Suppressor macrophage treated with lipopolysaccharide for 1 hour (primary cell): Measurements from ENCODE around the gene LIFR.
A peak's percentile ranks its signal among the peaks of the same experiment; 100 is the strongest.
"Not testable (repeated sequence)": the region's sequence is repeated elsewhere in the genome, so short reads cannot be mapped to it uniquely, and the experiment has no call there.

ENCODE experiments used
- DNase-seq, 3 donors: peaks; one replicate each; pipeline ENCODE4 v3.0.0-alpha.2; 2020 to 2022

LIFR gene

GRCh38 chr5:38556599-38557307, at the start of gene LIFR:
LIFR (minus strand) TSS chr5:38556646; CDS start chr5:38530647, 25,999 bp downstream.
- peak; percentile 37 to 72 (median 47) for DNase-seq

GRCh38 chr5:38605610-38606009, 49.2 kb upstream of the LIFR start:
- no peak for DNase-seq

GRCh38 chr5:38603691-38604090, 47.2 kb upstream of the LIFR start:
- no peak for DNase-seq

GRCh38 chr5:38602641-38603040, 46.2 kb upstream of the LIFR start:
- DNase-seq, result no peak

- no peak for DNase-seq
Measured at GRCh38 chr5:38601863-38602298, 45.4 kb upstream of the LIFR start.

- no peak for DNase-seq
Measured at GRCh38 chr5:38601133-38601862, 44.9 kb upstream of the LIFR start.

- peak; percentile 21 to 46 (median 37) for DNase-seq
Measured at GRCh38 chr5:38600329-38601045, 44.0 kb upstream of the LIFR start.

- not testable (repeated sequence) for DNase-seq
Measured at GRCh38 chr5:38599751-38600150, 43.3 kb upstream of the LIFR start.

- DNase-seq, result no peak
Measured at GRCh38 chr5:38598994-38599617, 42.7 kb upstream of the LIFR start.

GRCh38 chr5:38598296-38598993, 42.0 kb upstream of the LIFR start:
- no peak for DNase-seq

GRCh38 chr5:38596981-38597380, 40.5 kb upstream of the LIFR start:
- DNase-seq, result no peak

- DNase-seq, result no peak
Measured at GRCh38 chr5:38595132-38595745, 38.8 kb upstream of the LIFR start.

- DNase-seq, result no peak
Measured at GRCh38 chr5:38593959-38594358, 37.5 kb upstream of the LIFR start.

- DNase-seq, result no peak
Measured at GRCh38 chr5:38591523-38591849, 35.0 kb upstream of the LIFR start.

- no peak for DNase-seq
Measured at GRCh38 chr5:38590838-38591522, 34.5 kb upstream of the LIFR start.

- DNase-seq, result no peak
Measured at GRCh38 chr5:38589629-38590028, 33.2 kb upstream of the LIFR start.

- peak; percentile 60 to 77 (median 67) for DNase-seq
Measured at GRCh38 chr5:38585816-38586215, 29.4 kb upstream of the LIFR start.

GRCh38 chr5:38583500-38583899, 27.1 kb upstream of the LIFR start:
- DNase-seq, result no peak

- no peak for DNase-seq
Measured at GRCh38 chr5:38582975-38583319, 26.5 kb upstream of the LIFR start.

- DNase-seq, result peak; percentile 47 to 68 (median 55)
Measured at GRCh38 chr5:38582293-38582974, 26.0 kb upstream of the LIFR start.

- DNase-seq, result no peak
Measured at GRCh38 chr5:38581597-38581996, 25.2 kb upstream of the LIFR start.
